Testis (tissue), 3 donors: ENCODE results near the gene ABHD16A. TPM values are rescaled to one million over a fixed set of nuclear protein-coding genes. Genes with fewer than 3 reads are reported as not detected.
"Not testable (repeated sequence)": the region's sequence is repeated elsewhere in the genome, so short reads cannot be mapped to it uniquely, and the experiment has no call there.

ENCODE experiments used
- DNase-seq: peaks from one replicate; pipeline ENCODE4 v3.0.0-alpha.2; 2019
- H3K27ac ChIP-seq, 2 donors: fragments of 200-600 bp; sonication (generic); one replicate each; pipeline ENCODE4 v1.5.1; 2019
- H3K27me3 ChIP-seq: fragments of 200-600 bp; sonication (generic); one replicate; pipeline ENCODE4 v1.5.1; 2019
- H3K36me3 ChIP-seq: fragments of 200-600 bp; sonication (generic); one replicate; pipeline ENCODE4 v1.5.1; 2017; ENCODE audit warnings: low read depth; ENCODE audit errors: missing control alignments
- H3K4me1 ChIP-seq: fragments of 200-600 bp; sonication (generic); one replicate; pipeline ENCODE4 v1.5.1; 2019
- H3K4me3 ChIP-seq, 2 donors: fragments of 200-600 bp; sonication (generic); one replicate each; pipeline ENCODE4 v1.5.1; 2017 to 2019
- H3K9me3 ChIP-seq: fragments of 200-600 bp; sonication (generic); one replicate; pipeline ENCODE4 v1.5.1; 2017
- CTCF ChIP-seq, 3 experiments: fragments of 450-650 bp in 2 of 3; fragments of 200-600 bp in 1 of 3; sonication (generic) in 1 of 3; IDR thresholded peaks; one replicate each; pipeline ENCODE4 v1.5.1; 2016 to 2019; ENCODE audit warnings: antibody characterized with exemption in 3 of 3, mild to moderate bottlenecking in 2 of 3, moderate library complexity in 1 of 3
- POLR2A ChIP-seq: fragments of 450-650 bp; IDR thresholded peaks from one replicate; pipeline ENCODE4 v1.6.1; 2017; ENCODE audit warnings: antibody characterized with exemption, mild to moderate bottlenecking, moderate library complexity
- WGBS, 2 donors: methylation state at CpG; one replicate each; pipeline ENCODE4 v1.1.5; 2018; 5-methylcytosine and 5-hydroxymethylcytosine counted together
- intact Hi-C: fragments of 100-400 bp; cut with DNase I; formaldehyde crosslinking; loops from one replicate; pipeline ENCODE4 v1.15.1; 2023; ENCODE audit warnings: low total_unique reads
- polyA plus RNA-seq: library from polyadenylated mRNA; stranded (reverse); fragments of 350-450 nt; fragmentation: Illumina TruSeq; extraction: RNeasy Lipid Tissue Mini Kit (QIAGEN cat#74804); gene quantifications from one replicate; pipeline ENCODE4 v1.2.3, GENCODE V29; 2014; ENCODE audit warnings: low read depth, low replicate concordance; ENCODE audit not compliant: insufficient read depth
- total RNA-seq, 2 donors: library from RNA; depleted of rRNA; stranded (reverse); fragments of >200 nt; gene quantifications; one replicate each; pipeline ENCODE4 v1.2.3, GENCODE V29; 2016

The ABHD16A gene
- total and polyA plus RNA-seq, 3 donors from 2014 or later = 77.0 to 108 (median 85.9) TPM

- TF ChIP-seq CTCF (IDR thresholded peaks at IDR 0.05) (no peak), POLR2A (no peak)
- Histone ChIP-seq H3K27ac (no peak overlapping the region), H3K27me3 (no peaks in the 10 kb centered on the region), H3K9me3 (no peaks in the 10 kb centered on the region), H3K4me1 (peaks cover 3% of the 10 kb centered on the region), H3K36me3 (no peaks in the 10 kb centered on the region), H3K4me3 (no peak overlapping the region)
- intact Hi-C loops = no loop called here
- 69 to 73% methylated on average over 5 of the region's 5 CpGs for WGBS, 2 donors
- no peak for DNase-seq
Measured at GRCh38 chr6:31710523-31711219, 7.5 kb upstream of the ABHD16A start.

- intact Hi-C loops, H3K4me1 ChIP-seq, H3K36me3 ChIP-seq, H3K27ac ChIP-seq, DNase-seq, H3K27me3 ChIP-seq, H3K9me3 ChIP-seq, H3K4me3 ChIP-seq: not testable (repeated sequence)
- 91% methylated on average over 11 of the region's 11 CpGs for WGBS, 2 donors
Measured at GRCh38 chr6:31709157-31709556, 6.0 kb upstream of the ABHD16A start.

GRCh38 chr6:31708224-31708623 is 5.1 kb upstream of the ABHD16A start:
- intact Hi-C loops = no loop called here

DNA sequence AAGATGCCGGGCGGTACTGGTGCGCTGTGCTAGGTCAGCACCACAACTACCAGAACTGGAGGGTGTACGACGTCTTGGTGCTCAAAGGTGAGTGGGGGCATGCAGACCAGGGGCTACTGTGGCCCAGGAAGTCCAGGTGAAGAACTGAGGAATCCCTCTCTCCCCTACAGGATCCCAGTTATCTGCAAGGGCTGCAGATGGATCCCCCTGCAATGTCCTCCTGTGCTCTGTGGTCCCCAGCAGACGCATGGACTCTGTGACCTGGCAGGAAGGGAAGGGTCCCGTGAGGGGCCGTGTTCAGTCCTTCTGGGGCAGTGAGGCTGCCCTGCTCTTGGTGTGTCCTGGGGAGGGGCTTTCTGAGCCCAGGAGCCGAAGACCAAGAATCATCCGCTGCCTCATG is 4.6 kb upstream of the ABHD16A start:
- H3K27ac ChIP-seq = no peak overlapping the region
- H3K27me3 ChIP-seq = no peaks in the 10 kb centered on the region
- H3K9me3 ChIP-seq = no peaks in the 10 kb centered on the region
- 83 to 85% methylated on average over 7 to 10 of the region's 10 CpGs for WGBS, 2 donors
- no peak for TF ChIP-seq POLR2A
- no peak for TF ChIP-seq CTCF (IDR thresholded peaks at IDR 0.05)
- no peaks in the 10 kb centered on the region for H3K36me3 ChIP-seq
- no peak overlapping the region for H3K4me3 ChIP-seq
- no peak for DNase-seq
- H3K4me1 ChIP-seq = no peaks in the 10 kb centered on the region
- intact Hi-C loops = no loop called here

More at GRCh38 chr6:31708224-31708623, 5.1 kb upstream of the ABHD16A start:
- TF ChIP-seq POLR2A (no peak), CTCF (IDR thresholded peaks at IDR 0.05) (no peak)
- Histone ChIP-seq H3K27ac (no peak overlapping the region), H3K4me1 (no peaks in the 10 kb centered on the region), H3K9me3 (no peaks in the 10 kb centered on the region), H3K4me3 (no peak overlapping the region), H3K27me3 (no peaks in the 10 kb centered on the region), H3K36me3 (no peaks in the 10 kb centered on the region)
- DNase-seq = no peak
- 88 to 98% methylated on average over 3 of the region's 3 CpGs for WGBS, 2 donors

- Histone ChIP-seq H3K4me3 (no peak within 1 kb of the TSS), H3K27ac (no peak within 1 kb of the TSS), H3K36me3 (no peaks in the 10 kb centered on the region), H3K4me1 (peaks cover 8% of the 10 kb centered on the region), H3K9me3 (no peaks in the 10 kb centered on the region), H3K27me3 (no peaks in the 10 kb centered on the region)
- intact Hi-C loops = no loop called here
- TF ChIP-seq POLR2A (no peak), CTCF (IDR thresholded peaks at IDR 0.05) (no peak)
- 36 to 47% methylated on average over 3 of the region's 3 CpGs for WGBS, 2 donors
- DNase-seq = no peak
Measured at GRCh38 chr6:31706599-31706998, 3.5 kb upstream of the ABHD16A start, which contains the start of gene LY6G6F. Gene LY6G6F (plus strand): TSS chr6:31706866. CDS start chr6:31706907, 41 bp downstream.
